H9 (cell line): Measurements from ENCODE around the gene DIP2C. TPM values are rescaled to one million over a fixed set of nuclear protein-coding genes. Genes with fewer than 3 reads are reported as not detected.

Source experiments
- DNase-seq: peaks from one replicate; pipeline ENCODE4 v3.0.0-alpha.2; 2017
- H2AFZ ChIP-seq: one replicate; pipeline ENCODE4 v1.6.1; 2013; ENCODE audit warnings: mild to moderate bottlenecking, low read length, control low read depth, moderate library complexity
- H2AK5ac ChIP-seq: 2 replicates; pipeline ENCODE4 v1.6.1; 2013; ENCODE audit warnings: low read length, control low read depth, mixed read lengths; ENCODE audit not compliant: insufficient read length
- H2BK120ac ChIP-seq: one replicate; pipeline ENCODE4 v1.6.1; 2013; ENCODE audit warnings: low read depth, mild to moderate bottlenecking, low read length, control low read depth, inconsistent platforms; ENCODE audit not compliant: poor library complexity, severe bottlenecking
- H2BK12ac ChIP-seq: 2 replicates; pipeline ENCODE4 v1.6.1; 2013; ENCODE audit warnings: low read length, control low read depth, mixed read lengths, low read depth; ENCODE audit not compliant: insufficient read length
- H2BK15ac ChIP-seq: 2 replicates; pipeline ENCODE4 v1.6.1; 2013; ENCODE audit warnings: low read depth, low read length, control low read depth
- H2BK20ac ChIP-seq: one replicate; pipeline ENCODE4 v1.6.1; 2013; ENCODE audit warnings: low read depth, mild to moderate bottlenecking, low read length, control low read depth, inconsistent platforms; ENCODE audit not compliant: poor library complexity, severe bottlenecking
- H2BK5ac ChIP-seq: 2 replicates; pipeline ENCODE4 v1.6.1; 2013; ENCODE audit warnings: low read length, control low read depth, mixed read lengths; ENCODE audit not compliant: insufficient read length
- H3K14ac ChIP-seq: 2 replicates; pipeline ENCODE4 v1.6.1; 2013; ENCODE audit warnings: low read length, control low read depth; ENCODE audit not compliant: insufficient read depth
- H3K18ac ChIP-seq: 2 replicates; pipeline ENCODE4 v1.6.1; 2013; ENCODE audit warnings: low read depth, mild to moderate bottlenecking, mixed read lengths, low read length, control low read depth; ENCODE audit not compliant: insufficient read length
- H3K23ac ChIP-seq: 2 replicates; pipeline ENCODE4 v1.6.1; 2013; ENCODE audit warnings: low read length, control low read depth, mixed read lengths, low read depth; ENCODE audit not compliant: insufficient read length
- H3K23me2 ChIP-seq: 2 replicates; pipeline ENCODE4 v1.6.1; 2013; ENCODE audit warnings: low read depth, mild to moderate bottlenecking, mixed read lengths, low read length, control low read depth; ENCODE audit not compliant: insufficient read length, poor library complexity, severe bottlenecking
- H3K27ac ChIP-seq: 2 replicates; pipeline ENCODE4 v1.5.1; 2013; ENCODE audit warnings: low read length, control low read depth, mixed read lengths, low read depth; ENCODE audit not compliant: insufficient read length
- H3K27me3 ChIP-seq: 2 replicates; pipeline ENCODE4 v1.6.1; 2013; ENCODE audit warnings: low read length, control low read depth, inconsistent platforms; ENCODE audit not compliant: insufficient read depth
- H3K4ac ChIP-seq: 2 replicates; pipeline ENCODE4 v1.6.1; 2013; ENCODE audit warnings: low read depth, mild to moderate bottlenecking, control low read depth, inconsistent platforms, low read length, moderate library complexity
- H3K4me1 ChIP-seq: 2 replicates; pipeline ENCODE4 v1.6.1; 2013; ENCODE audit warnings: low read length, control low read depth, inconsistent platforms; ENCODE audit not compliant: insufficient read depth
- H3K4me2 ChIP-seq: 2 replicates; pipeline ENCODE4 v1.6.1; 2013; ENCODE audit warnings: low read length, control low read depth, mixed read lengths; ENCODE audit not compliant: insufficient read length, insufficient read depth
- H3K56ac ChIP-seq: 2 replicates; pipeline ENCODE4 v1.6.1; 2013; ENCODE audit warnings: low read depth, mild to moderate bottlenecking, mixed read lengths, low read length, control low read depth; ENCODE audit not compliant: insufficient read length
- H3K79me1 ChIP-seq: 2 replicates; pipeline ENCODE4 v1.6.1; 2013; ENCODE audit warnings: low read depth, mild to moderate bottlenecking, moderate library complexity, low read length, control low read depth, inconsistent platforms; ENCODE audit not compliant: insufficient read depth, poor library complexity, severe bottlenecking
- H3K79me2 ChIP-seq: 2 replicates; pipeline ENCODE4 v1.6.1; 2013; ENCODE audit warnings: low read length, control low read depth, inconsistent platforms; ENCODE audit not compliant: insufficient read depth
- H3K9ac ChIP-seq: 2 replicates; pipeline ENCODE4 v1.6.1; 2013; ENCODE audit warnings: low read length, control low read depth, mixed read lengths; ENCODE audit not compliant: insufficient read length; ENCODE audit errors: extremely low read depth
- H3K9me3 ChIP-seq: one replicate; pipeline ENCODE4 v1.6.1; 2013; ENCODE audit warnings: low read depth, low read length, inconsistent platforms; ENCODE audit not compliant: control insufficient read depth
- H3T11ph ChIP-seq: one replicate; pipeline ENCODE4 v1.6.1; 2013; ENCODE audit warnings: mild to moderate bottlenecking, low read length, control low read depth, inconsistent platforms
- H4K20me1 ChIP-seq: one replicate; pipeline ENCODE4 v1.6.1; 2013; ENCODE audit not compliant: control insufficient read depth, insufficient read length, insufficient read depth
- H4K5ac ChIP-seq: 2 replicates; pipeline ENCODE4 v1.6.1; 2013; ENCODE audit warnings: low read depth, mild to moderate bottlenecking, mixed read lengths, low read length, control low read depth; ENCODE audit not compliant: insufficient read length
- H4K8ac ChIP-seq: replicated peaks from 2 replicates; pipeline ENCODE4 v1.6.1; 2013; ENCODE audit warnings: low read length, control low read depth, mixed read lengths, low read depth; ENCODE audit not compliant: insufficient read length
- H4K91ac ChIP-seq: 2 replicates; pipeline ENCODE4 v1.6.1; 2013; ENCODE audit warnings: low read depth, mild to moderate bottlenecking, moderate library complexity, mixed read lengths, low read length, control low read depth; ENCODE audit not compliant: insufficient read length
- H3K27ac Mint-ChIP-seq, 3 experiments: 2 replicates in 2 of 3; 3 replicates in 1 of 3; pipeline ENCODE4 v1.8.0; 2020 to 2021; ENCODE audit warnings: mixed read lengths in 3 of 3, mild to moderate bottlenecking in 1 of 3, moderate library complexity in 1 of 3
- H3K27me3 Mint-ChIP-seq: 2 replicates; pipeline ENCODE4 v1.8.0; 2021; ENCODE audit warnings: low read depth, mild to moderate bottlenecking, moderate library complexity, mixed read lengths
- H3K36me3 Mint-ChIP-seq, 3 experiments: 2 replicates in 2 of 3; 3 replicates in 1 of 3; pipeline ENCODE4 v1.8.0; 2020 to 2021; ENCODE audit warnings: low read depth in 3 of 3, mixed read lengths in 3 of 3; ENCODE audit not compliant: insufficient read depth in 1 of 3
- H3K4me1 Mint-ChIP-seq, 2 experiments: 2 replicates each; pipeline ENCODE4 v1.8.0; 2020; ENCODE audit warnings: mixed read lengths in 2 of 2
- H3K4me3 Mint-ChIP-seq, 2 experiments: 2 replicates in 1 of 2; 3 replicates in 1 of 2; pipeline ENCODE4 v1.8.0; 2020 to 2021; ENCODE audit warnings: mild to moderate bottlenecking in 2 of 2, mixed read lengths in 2 of 2, moderate library complexity in 1 of 2
- H3K9me3 Mint-ChIP-seq, 2 experiments: 2 replicates in 1 of 2; 3 replicates in 1 of 2; pipeline ENCODE4 v1.8.0; 2020; ENCODE audit warnings: mild to moderate bottlenecking in 2 of 2, mixed read lengths in 2 of 2, moderate library complexity in 1 of 2
- WGBS: extraction: QIAGEN DNeasy Blood & Tissue Kit; methylation state at CpG from one replicate; pipeline ENCODE4 v1.1.7; 2013; ENCODE audit warnings: missing lambda C conversion rate, low lambda C conversion rate, mixed read lengths; ENCODE audit not compliant: insufficient read length; ENCODE audit errors: extremely low coverage; 5-methylcytosine and 5-hydroxymethylcytosine counted together
- total RNA-seq: library from RNA; stranded (reverse); gene quantifications from 2 replicates; pipeline ENCODE4 v1.2.1, GENCODE V29; 2021
- TF ChIP-seq, protein P1 (sequence below): fragments of 200-600 bp; sonication (generic); conservative IDR thresholded peaks from 3 replicates; pipeline ENCODE4 v1.8.0; 2021; ENCODE audit warnings: antibody characterized with exemption, mild to moderate bottlenecking

DIP2C gene
- total RNA-seq, 1 experiment from 2014 or later: 7.9 TPM

- no peak overlapping the region for H2BK15ac ChIP-seq
- H3K23me2 ChIP-seq: no peaks in the 10 kb centered on the region
- H4K20me1 ChIP-seq: no peaks in the 10 kb centered on the region
- H3K36me3 Mint-ChIP-seq: no peaks in the 10 kb centered on the region
- H3K9me3 ChIP-seq: no peaks in the 10 kb centered on the region
- H3K4me1 ChIP-seq: no peaks in the 10 kb centered on the region
- H3K27me3 Mint-ChIP-seq: no peaks in the 10 kb centered on the region
- TF ChIP-seq, protein P1, sequence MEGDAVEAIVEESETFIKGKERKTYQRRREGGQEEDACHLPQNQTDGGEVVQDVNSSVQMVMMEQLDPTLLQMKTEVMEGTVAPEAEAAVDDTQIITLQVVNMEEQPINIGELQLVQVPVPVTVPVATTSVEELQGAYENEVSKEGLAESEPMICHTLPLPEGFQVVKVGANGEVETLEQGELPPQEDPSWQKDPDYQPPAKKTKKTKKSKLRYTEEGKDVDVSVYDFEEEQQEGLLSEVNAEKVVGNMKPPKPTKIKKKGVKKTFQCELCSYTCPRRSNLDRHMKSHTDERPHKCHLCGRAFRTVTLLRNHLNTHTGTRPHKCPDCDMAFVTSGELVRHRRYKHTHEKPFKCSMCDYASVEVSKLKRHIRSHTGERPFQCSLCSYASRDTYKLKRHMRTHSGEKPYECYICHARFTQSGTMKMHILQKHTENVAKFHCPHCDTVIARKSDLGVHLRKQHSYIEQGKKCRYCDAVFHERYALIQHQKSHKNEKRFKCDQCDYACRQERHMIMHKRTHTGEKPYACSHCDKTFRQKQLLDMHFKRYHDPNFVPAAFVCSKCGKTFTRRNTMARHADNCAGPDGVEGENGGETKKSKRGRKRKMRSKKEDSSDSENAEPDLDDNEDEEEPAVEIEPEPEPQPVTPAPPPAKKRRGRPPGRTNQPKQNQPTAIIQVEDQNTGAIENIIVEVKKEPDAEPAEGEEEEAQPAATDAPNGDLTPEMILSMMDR: no peak
- H4K8ac ChIP-seq: no peak overlapping the region
- H3K23ac ChIP-seq: no peak overlapping the region
- H3T11ph ChIP-seq: no peak overlapping the region
- no peak overlapping the region for H4K91ac ChIP-seq
- no peak overlapping the region for H2AFZ ChIP-seq
- H2AK5ac ChIP-seq: no peak overlapping the region
- no CpG with 5 or more reads among the region's 9 CpGs for WGBS
- H3K56ac ChIP-seq: no peak overlapping the region
- no peak overlapping the region for H2BK12ac ChIP-seq
- no peaks in the 10 kb centered on the region; the same call in 1 of the 2 replicates for H3K79me2 ChIP-seq
- H3K9me3 Mint-ChIP-seq: no peaks in the 10 kb centered on the region
- no peak overlapping the region for H2BK120ac ChIP-seq
- H3K14ac ChIP-seq: no peak overlapping the region
- no peak overlapping the region for H2BK20ac ChIP-seq
- no peaks in the 10 kb centered on the region for H3K27me3 ChIP-seq
- H3K4me2 ChIP-seq: no peak overlapping the region
- no peak overlapping the region for H3K18ac ChIP-seq
- no peak overlapping the region for H2BK5ac ChIP-seq
- peaks cover 12 to 17% of the 10 kb centered on the region in 2 experiments for H3K4me1 Mint-ChIP-seq
- H3K27ac ChIP-seq: no peak overlapping the region
- peaks cover 5% of the 10 kb centered on the region for H3K79me1 ChIP-seq
- H3K4ac ChIP-seq: no peak overlapping the region
- peak overlapping the region; percentile 21 to 73 (median 56); a peak in 4 of 7 replicates for H3K27ac Mint-ChIP-seq
- no peak overlapping the region for H4K5ac ChIP-seq
- no peak for DNase-seq
- no peak overlapping the region for H3K9ac ChIP-seq
- H3K4me3 Mint-ChIP-seq: no peak overlapping the region
These were observed 103.3 kb downstream of the DIP2C start for GRCh38 chr10:586151-586550.
